Caco-2 (cell line): Measurements from ENCODE around the gene NELFA. TPM values are rescaled to one million over a fixed set of nuclear protein-coding genes. Genes with fewer than 3 reads are reported as not detected.
A peak's percentile ranks its signal among the peaks of the same experiment; 100 is the strongest.
"Not testable (repeated sequence)": the region's sequence is repeated elsewhere in the genome, so short reads cannot be mapped to it uniquely, and the experiment has no call there.

ENCODE experiments used
- BruUV-seq: library from RNA; stranded (reverse); fragments of 400-500 nt; replicated peaks from 2 replicates; lab custom pipeline; 2021; lab: Mats Ljungman, UMichigan
- CTCF ChIA-PET: fragments of 300-600 bp; sonication (Branson Sonifier 250); formaldehyde crosslinking; loops from one replicate; lab custom pipeline; 2022; ENCODE audit warnings: antibody characterized with exemption; lab: Charles Lee
- POLR2A ChIA-PET: fragments of 300-600 bp; sonication (Branson Sonifier 250); formaldehyde crosslinking; loops from one replicate; lab custom pipeline; 2022; ENCODE audit warnings: antibody characterized with exemption; lab: Charles Lee
- DNase-seq, 2 experiments: peaks; one replicate each; pipeline versions ENCODE4 v3.0.0 to v3.0.0-alpha.2; 2020 to 2022
- H3K27me3 ChIP-seq: replicated peaks from 2 replicates; pipeline ENCODE4 v1.6.0; 2011; ENCODE audit warnings: low read length; ENCODE audit not compliant: control insufficient read depth, insufficient read depth
- H3K36me3 ChIP-seq: 2 replicates; pipeline ENCODE4 v1.5.1; 2011; ENCODE audit warnings: low read length; ENCODE audit not compliant: control insufficient read depth, insufficient read depth
- H3K4me1 ChIP-seq: fragments of 250-450 bp; sonication (Bioruptor Pico); 2 replicates; pipeline ENCODE4 v1.5.1; 2020; ENCODE audit warnings: mild to moderate bottlenecking
- H3K4me3 ChIP-seq: 2 replicates; pipeline ENCODE4 v1.5.1; 2011; ENCODE audit warnings: low read depth, mild to moderate bottlenecking, control low read depth, low read length
- H3K9me3 ChIP-seq: fragments of 250-450 bp; sonication (Bioruptor Pico); 2 replicates; pipeline ENCODE4 v1.5.1; 2020; ENCODE audit warnings: mild to moderate bottlenecking, moderate library complexity
- H3K27ac Mint-ChIP-seq: one replicate; pipeline ENCODE4 v1.8.0; 2022; ENCODE audit warnings: mixed read lengths; ENCODE audit not compliant: unreplicated experiment
- H3K27me3 Mint-ChIP-seq: one replicate; pipeline ENCODE4 v1.8.0; 2022; ENCODE audit warnings: mixed read lengths; ENCODE audit not compliant: insufficient read depth, unreplicated experiment
- H3K36me3 Mint-ChIP-seq: one replicate; pipeline ENCODE4 v1.8.0; 2022; ENCODE audit warnings: mild to moderate bottlenecking, mixed read lengths; ENCODE audit not compliant: insufficient read depth, unreplicated experiment
- H3K4me1 Mint-ChIP-seq: one replicate; pipeline ENCODE4 v1.8.0; 2022; ENCODE audit warnings: low read depth, mixed read lengths; ENCODE audit not compliant: unreplicated experiment
- H3K4me3 Mint-ChIP-seq: one replicate; pipeline ENCODE4 v1.8.0; 2022; ENCODE audit warnings: mild to moderate bottlenecking, moderate library complexity, mixed read lengths; ENCODE audit not compliant: unreplicated experiment
- H3K9me3 Mint-ChIP-seq: one replicate; pipeline ENCODE4 v1.8.0; 2022; ENCODE audit warnings: mixed read lengths; ENCODE audit not compliant: unreplicated experiment
- intact Hi-C: fragments of 100-400 bp; cut with micrococcal nuclease; formaldehyde crosslinking; loops from one replicate; pipeline ENCODE4 v1.10.0; 2022; ENCODE audit not compliant: unreplicated experiment
- total RNA-seq: library from RNA; stranded (reverse); gene quantifications from 2 replicates; pipeline ENCODE4 v1.2.3, GENCODE V29; 2022
- TF ChIP-seq, protein P1 (sequence below), 2 experiments: fragments of 200-600 bp in 1 of 2; IDR thresholded peaks; 1 replicate in 1 of 2; 2 replicates in 1 of 2; pipeline versions ENCODE4 v1.5.1 to v1.8.0; 2011 to 2022; ENCODE audit warnings: antibody characterized with exemption in 1 of 2, control low read depth in 1 of 2, inconsistent platforms in 1 of 2, low read depth in 1 of 2, low read length in 1 of 2, mild to moderate bottlenecking in 1 of 2, moderate library complexity in 1 of 2; ENCODE audit not compliant: insufficient read depth in 1 of 2, severe bottlenecking in 1 of 2, unreplicated experiment in 1 of 2

NELFA gene
- total RNA-seq, 1 experiment from 2014 or later: 53.0 TPM

DNA sequence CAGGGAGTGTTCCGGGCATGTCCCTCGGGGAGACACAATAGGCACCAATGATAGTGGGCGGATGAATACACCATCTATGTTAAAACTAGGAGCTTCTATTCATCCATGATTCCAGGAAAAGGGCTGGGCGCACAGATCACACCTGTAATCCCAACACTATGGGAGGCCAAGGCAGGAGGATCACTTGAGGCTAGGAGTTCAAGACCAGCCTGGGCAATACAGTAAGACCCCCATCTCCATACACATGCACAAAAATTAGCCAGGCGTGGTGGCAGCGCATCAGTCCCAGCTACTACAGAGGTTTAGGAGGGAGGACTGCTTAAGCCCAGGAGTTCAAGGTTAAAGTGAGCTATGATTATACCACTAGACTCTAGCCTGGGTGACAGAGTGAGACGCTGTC, 2.4 kb downstream of the NELFA start:
- intact Hi-C loops: loop anchor here (5.0 kb wide), 1 partner anchor 181 kb away; no protein-coding TSS in a partner anchor
- no peaks in the 10 kb centered on the region for H3K27me3 Mint-ChIP-seq

DNA sequence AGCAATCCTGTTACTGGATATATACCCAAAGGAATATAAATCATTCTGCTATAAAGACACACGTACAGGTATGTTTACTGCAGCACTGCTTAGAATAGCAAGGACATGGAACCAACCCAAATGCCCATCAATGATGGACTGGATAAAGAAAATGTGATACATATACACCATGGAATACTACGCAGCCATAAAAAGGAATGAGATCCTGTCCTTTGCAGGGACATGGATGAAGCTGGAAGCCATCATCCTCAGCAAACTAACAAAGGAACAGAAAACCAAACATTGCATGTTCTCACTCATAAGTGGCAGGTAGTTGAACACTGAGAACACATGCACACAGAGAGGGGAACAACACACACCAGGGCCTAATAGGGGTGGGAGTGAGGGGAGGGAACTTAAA, 5.4 kb downstream of the NELFA start:
- Mint-ChIP-seq H3K36me3 (peaks cover 53% of the 10 kb centered on the region), H3K9me3 (peaks cover 11% of the 10 kb centered on the region), H3K4me1 (peaks cover 20% of the 10 kb centered on the region)
- H3K4me3 ChIP-seq, H3K27me3 Mint-ChIP-seq, intact Hi-C loops, DNase-seq, H3K4me3 Mint-ChIP-seq, H3K36me3 ChIP-seq, POLR2A ChIA-PET, H3K27me3 ChIP-seq, BruUV-seq, H3K27ac Mint-ChIP-seq, H3K9me3 ChIP-seq, CTCF ChIA-PET: not testable (repeated sequence)
- peaks cover 18% of the 10 kb centered on the region for H3K4me1 ChIP-seq

More for the DNA sequence above, 2.4 kb downstream of the NELFA start:
- DNase-seq: no peak
- Histone ChIP-seq H3K4me3 (no peak overlapping the region), H3K27me3 (no peaks in the 10 kb centered on the region), H3K9me3 (no peaks in the 10 kb centered on the region), H3K4me1 (no peaks in the 10 kb centered on the region), H3K36me3 (no peaks in the 10 kb centered on the region; the same call in 1 of the 2 replicates)
- Mint-ChIP-seq H3K9me3 (no peaks in the 10 kb centered on the region), H3K4me3 (peak overlapping the region; percentile 8), H3K36me3 (peaks cover 49% of the 10 kb centered on the region), H3K27ac (no peak overlapping the region), H3K4me1 (peaks cover 6% of the 10 kb centered on the region)
- no TSS peak for BruUV-seq
- TF ChIP-seq, protein P1, sequence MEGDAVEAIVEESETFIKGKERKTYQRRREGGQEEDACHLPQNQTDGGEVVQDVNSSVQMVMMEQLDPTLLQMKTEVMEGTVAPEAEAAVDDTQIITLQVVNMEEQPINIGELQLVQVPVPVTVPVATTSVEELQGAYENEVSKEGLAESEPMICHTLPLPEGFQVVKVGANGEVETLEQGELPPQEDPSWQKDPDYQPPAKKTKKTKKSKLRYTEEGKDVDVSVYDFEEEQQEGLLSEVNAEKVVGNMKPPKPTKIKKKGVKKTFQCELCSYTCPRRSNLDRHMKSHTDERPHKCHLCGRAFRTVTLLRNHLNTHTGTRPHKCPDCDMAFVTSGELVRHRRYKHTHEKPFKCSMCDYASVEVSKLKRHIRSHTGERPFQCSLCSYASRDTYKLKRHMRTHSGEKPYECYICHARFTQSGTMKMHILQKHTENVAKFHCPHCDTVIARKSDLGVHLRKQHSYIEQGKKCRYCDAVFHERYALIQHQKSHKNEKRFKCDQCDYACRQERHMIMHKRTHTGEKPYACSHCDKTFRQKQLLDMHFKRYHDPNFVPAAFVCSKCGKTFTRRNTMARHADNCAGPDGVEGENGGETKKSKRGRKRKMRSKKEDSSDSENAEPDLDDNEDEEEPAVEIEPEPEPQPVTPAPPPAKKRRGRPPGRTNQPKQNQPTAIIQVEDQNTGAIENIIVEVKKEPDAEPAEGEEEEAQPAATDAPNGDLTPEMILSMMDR (IDR thresholded peaks at IDR 0.05; ENCODE audit: insufficient read depth in 1 of 2, low read depth in 1 of 2, low read length in 1 of 2, severe bottlenecking in 1 of 2, unreplicated experiment in 1 of 2): no peak
- POLR2A ChIA-PET: no interaction called here
- CTCF ChIA-PET: no interaction called here

DNA sequence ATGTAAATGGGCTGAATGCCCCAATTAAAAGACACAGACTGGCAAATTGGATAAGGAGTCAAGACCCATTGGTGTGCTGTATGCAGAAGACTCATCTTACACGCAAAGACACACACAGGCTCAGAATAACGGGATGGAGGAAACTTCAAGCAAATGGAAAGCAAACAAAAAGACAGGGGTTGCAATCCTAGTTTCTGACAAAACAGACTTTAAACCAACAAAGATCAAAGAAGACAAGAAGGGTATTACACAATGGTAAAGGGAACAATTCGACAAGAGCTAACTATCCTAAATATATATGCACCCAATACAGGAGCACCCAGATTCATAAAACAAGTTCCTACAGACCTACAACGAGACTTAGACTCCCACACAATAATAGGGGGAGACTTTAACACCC, 9.5 kb downstream of the NELFA start:
- H3K36me3 Mint-ChIP-seq: peaks cover 36% of the 10 kb centered on the region
- POLR2A ChIA-PET: not testable (repeated sequence)

GRCh38 chr4:1998296-1998695, 10.5 kb downstream of the NELFA start:
- peak in 1 of 2 experiments; percentile 37 for DNase-seq
- H3K27ac Mint-ChIP-seq: peak overlapping the region; percentile 56

More for the DNA sequence above, 9.5 kb downstream of the NELFA start:
- intact Hi-C loops, H3K36me3 ChIP-seq, DNase-seq, BruUV-seq, CTCF ChIA-PET, H3K27me3 Mint-ChIP-seq, H3K4me3 ChIP-seq, H3K27me3 ChIP-seq, H3K4me3 Mint-ChIP-seq, H3K27ac Mint-ChIP-seq: not testable (repeated sequence)
- peaks cover 11% of the 10 kb centered on the region for H3K9me3 ChIP-seq
- peaks cover 31% of the 10 kb centered on the region for H3K4me1 ChIP-seq
- H3K4me1 Mint-ChIP-seq: peaks cover 29% of the 10 kb centered on the region
- H3K9me3 Mint-ChIP-seq: peaks cover 11% of the 10 kb centered on the region

More at GRCh38 chr4:1998296-1998695, 10.5 kb downstream of the NELFA start:
- H3K4me1 ChIP-seq: peaks cover 31% of the 10 kb centered on the region
- peaks cover 29% of the 10 kb centered on the region for H3K4me1 Mint-ChIP-seq
- no peaks in the 10 kb centered on the region for H3K27me3 Mint-ChIP-seq
- H3K36me3 Mint-ChIP-seq: peaks cover 35% of the 10 kb centered on the region
- ChIA-PET POLR2A (no interaction called here), CTCF (no interaction called here)
- peaks cover 11% of the 10 kb centered on the region for H3K9me3 ChIP-seq
- intact Hi-C loops: no loop called here
- peaks cover 11% of the 10 kb centered on the region for H3K9me3 Mint-ChIP-seq
- BruUV-seq: no TSS peak
- peak overlapping the region; percentile 55 for H3K4me3 Mint-ChIP-seq
- no peaks in the 10 kb centered on the region for H3K36me3 ChIP-seq
- H3K4me3 ChIP-seq: no peak overlapping the region
- TF ChIP-seq, protein P1 (IDR thresholded peaks at IDR 0.05; ENCODE audit: insufficient read depth in 1 of 2, low read depth in 1 of 2, low read length in 1 of 2, severe bottlenecking in 1 of 2, unreplicated experiment in 1 of 2): no peak
- no peaks in the 10 kb centered on the region for H3K27me3 ChIP-seq
